Cerebellar cortex (tissue), 1 donor: ENCODE data around the gene QPRT.
"Not testable (repeated sequence)": the region's sequence is repeated elsewhere in the genome, so short reads cannot be mapped to it uniquely, and the experiment has no call there.

Experiments used
- DNase-seq: peaks from one replicate; pipeline ENCODE4 v3.0.0-alpha.2; 2015; ENCODE audit warnings: low spot score

The QPRT gene

GRCh38 chr16:29678691-29679267 is at the start of gene QPRT:
Gene QPRT, plus strand, starts transcription at chr16:29679180. Its CDS starts 18 bp downstream, at chr16:29679198.
- DNase-seq = peak; percentile 57

DNA sequence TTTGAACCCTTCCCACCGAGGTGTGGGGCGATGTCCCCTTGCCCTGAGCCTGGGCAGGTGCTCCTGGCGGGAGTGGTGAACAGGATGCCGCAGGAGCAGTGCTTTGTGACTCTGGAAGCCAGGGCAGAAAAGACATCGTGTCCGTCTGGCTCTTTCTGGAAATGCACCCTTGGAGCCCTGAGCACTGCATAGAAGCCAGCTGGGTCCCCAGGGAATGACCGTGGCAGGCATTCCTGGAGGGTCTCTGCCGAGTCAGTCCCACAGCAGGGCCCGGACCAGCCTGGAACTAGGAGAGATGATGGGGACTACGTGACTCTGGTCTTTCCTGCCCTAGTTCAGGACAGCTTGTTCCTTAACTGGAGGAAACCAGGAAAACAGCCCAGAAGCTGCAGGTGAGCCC is 49.7 kb upstream of the QPRT start:
- DNase-seq = not testable (repeated sequence)

DNA sequence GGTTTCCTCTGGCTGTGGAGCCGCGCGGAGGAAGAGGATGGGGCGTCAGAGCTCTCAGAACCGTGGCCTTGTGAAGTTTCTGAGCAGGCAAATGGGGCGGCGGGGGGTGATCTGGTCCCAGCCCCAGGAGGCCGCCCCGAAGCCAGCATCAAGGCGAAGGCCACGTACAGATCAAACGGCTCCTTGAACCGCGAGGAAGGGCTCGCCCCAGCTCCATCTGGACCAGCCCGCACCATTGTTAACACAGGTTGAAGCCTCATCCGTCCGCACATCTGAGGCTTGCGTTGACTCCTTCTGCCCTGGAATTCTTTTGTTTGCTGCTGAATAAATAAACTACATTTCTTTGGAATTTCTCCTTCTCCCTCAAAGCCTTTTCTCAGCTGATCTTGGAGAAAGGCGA is 47.3 kb upstream of the QPRT start:
- not testable (repeated sequence) for DNase-seq

DNA sequence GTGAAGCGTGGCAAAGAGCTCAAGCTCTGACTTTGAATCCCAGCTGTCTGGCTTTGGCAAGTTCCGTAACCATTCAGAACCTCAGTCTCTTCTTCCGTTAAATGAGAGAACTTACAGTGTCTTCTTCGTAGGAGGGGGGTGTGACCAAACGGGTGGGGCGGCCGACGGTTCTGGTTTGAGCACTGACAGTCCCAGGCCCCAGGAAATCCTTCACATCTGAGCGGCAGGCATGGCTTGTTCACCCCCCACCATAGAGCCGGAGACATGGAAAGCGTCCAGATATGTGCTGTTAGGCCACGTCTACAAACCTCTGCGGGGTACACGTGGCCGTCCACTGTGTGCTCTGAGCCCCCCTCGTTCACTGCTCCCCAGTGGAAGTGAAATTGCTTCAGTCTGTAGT is 43.1 kb upstream of the QPRT start:
- DNase-seq = not testable (repeated sequence)

DNA sequence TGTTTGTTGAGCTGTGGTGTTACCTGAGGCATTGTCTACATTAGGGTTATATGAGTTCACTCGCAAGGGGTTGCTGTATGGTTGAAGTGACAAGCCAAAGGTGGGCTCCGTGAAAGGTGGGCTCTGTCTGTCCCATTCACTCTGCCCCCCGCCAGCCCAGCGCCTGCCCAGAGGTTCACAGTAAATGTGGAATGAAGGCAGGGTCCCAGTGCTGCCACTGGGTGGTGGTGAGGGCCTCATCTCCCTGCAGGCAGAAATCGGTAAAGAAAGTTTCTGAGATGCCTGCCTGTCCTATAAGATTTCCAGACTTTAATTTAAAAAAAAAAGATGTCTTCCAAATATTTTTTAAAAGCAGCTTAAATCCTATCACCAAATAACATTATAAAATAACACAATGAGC is 42.6 kb upstream of the QPRT start:
- DNase-seq = not testable (repeated sequence)

- not testable (repeated sequence) for DNase-seq
These were observed 40.2 kb upstream of the QPRT start for GRCh38 chr16:29638751-29639150.

- DNase-seq = peak; percentile 27
These were observed 37.4 kb upstream of the QPRT start for GRCh38 chr16:29641561-29641960.

DNA sequence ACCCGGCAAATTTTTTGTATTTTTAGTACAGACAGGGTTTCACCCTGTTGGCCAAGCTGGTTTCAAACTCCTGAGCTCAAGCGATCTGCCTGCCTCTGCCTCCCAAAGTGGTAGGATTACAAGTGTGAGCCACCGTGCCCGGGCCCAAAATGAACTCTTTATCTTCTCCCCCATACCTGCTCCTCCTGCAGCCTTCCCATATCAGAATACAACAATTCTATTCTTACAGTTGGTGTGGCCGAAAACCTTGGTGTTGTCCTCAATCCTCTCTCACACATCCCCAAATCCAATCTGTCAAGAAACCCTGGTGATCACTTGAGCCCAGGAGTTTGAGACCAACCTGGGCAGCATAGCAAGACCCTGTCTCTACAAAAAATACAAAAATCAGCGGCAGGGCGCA is 35.4 kb upstream of the QPRT start:
- DNase-seq = no peak

GRCh38 chr16:29644338-29644857 is 34.6 kb upstream of the QPRT start:
- DNase-seq = no peak

DNA sequence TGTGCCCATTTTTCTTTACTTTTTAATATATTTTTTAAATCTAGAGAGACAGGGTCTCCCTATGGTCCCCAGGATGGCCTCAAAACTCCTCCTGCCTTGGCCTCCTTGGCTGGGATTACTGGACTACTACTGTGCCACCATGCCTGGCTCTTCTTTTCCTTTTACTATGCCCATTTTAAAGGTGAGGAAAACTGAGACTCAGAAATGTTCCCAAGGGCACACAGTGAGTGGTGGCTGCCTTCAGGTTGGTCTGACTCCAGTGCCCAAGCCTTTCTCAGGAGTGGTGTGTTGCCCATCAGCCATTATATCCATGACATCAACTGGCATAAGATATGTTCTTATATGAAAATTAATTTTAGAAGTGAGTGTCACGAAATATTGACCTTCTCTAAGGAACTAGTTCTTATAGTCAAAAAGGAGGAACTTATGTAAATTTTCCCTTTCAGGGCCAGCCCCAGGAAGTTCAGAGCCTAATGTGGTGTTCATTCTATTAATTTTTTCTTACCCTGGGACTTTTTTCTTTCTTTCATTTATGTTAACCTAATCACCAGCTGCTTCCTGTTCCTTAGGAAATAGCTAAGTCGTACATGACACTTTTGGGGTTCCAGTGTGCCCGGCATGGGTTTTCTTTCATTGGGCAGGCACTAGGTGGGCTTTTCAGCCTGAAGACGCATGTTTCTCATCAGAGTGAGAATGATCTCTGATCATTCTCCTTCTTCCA is 33.8 kb upstream of the QPRT start:
- no peak for DNase-seq

- DNase-seq = peak; percentile 44
These were observed 33.2 kb upstream of the QPRT start for GRCh38 chr16:29645694-29646187.

- no peak for DNase-seq
These were observed 32.0 kb upstream of the QPRT start for GRCh38 chr16:29646947-29647346.

GRCh38 chr16:29649588-29650494 is 29.1 kb upstream of the QPRT start:
- no peak for DNase-seq

GRCh38 chr16:29650771-29651170 is 28.2 kb upstream of the QPRT start:
- no peak for DNase-seq

GRCh38 chr16:29651774-29652349 is 27.1 kb upstream of the QPRT start:
- no peak for DNase-seq

GRCh38 chr16:29653471-29653870 is 25.5 kb upstream of the QPRT start:
- DNase-seq = no peak

- not testable (repeated sequence) for DNase-seq
These were observed 25.1 kb upstream of the QPRT start for GRCh38 chr16:29653890-29654289.

DNA sequence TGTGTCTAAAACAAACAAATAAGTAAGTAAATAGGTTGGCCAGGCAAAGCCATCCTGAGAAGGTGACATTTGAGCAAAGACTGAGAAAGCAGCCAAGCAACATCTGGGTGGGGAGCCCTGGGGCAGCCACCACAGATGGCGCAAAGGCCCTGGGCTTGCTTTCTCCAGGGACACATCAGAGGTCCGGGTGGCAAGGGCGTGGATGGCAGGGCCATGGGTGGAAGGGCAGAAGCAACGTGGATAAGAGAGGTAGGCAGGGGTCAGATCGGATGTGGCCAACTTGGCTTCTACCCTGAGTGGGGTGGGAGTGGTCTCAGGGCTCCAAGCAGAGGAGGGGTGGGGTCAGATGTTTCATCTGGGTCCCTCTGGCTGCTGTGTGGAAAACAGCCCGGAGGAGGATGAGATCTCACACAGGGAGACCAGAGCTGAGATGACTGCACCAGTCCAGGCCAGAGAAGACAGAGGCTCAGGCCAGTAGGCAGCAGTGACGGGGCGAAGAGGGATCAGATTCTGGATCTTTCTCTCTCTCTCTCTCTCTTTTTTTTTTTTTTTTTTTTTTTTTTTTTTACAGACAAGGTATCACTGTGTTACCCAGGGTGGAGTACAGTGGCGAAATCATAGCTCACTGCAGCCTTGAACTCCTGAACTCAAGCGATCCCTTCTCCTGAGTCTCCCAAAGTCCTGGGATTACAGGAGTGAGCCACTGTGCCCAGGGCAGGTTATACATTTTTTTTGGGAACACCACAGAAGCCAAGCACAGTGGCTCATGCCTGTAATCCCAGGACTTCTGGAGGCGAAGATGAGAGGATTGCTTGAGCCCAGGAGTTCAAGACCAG is 22.1 kb upstream of the QPRT start:
- DNase-seq = no peak

- DNase-seq = no peak
These were observed 20.3 kb upstream of the QPRT start for GRCh38 chr16:29658705-29659104.

DNA sequence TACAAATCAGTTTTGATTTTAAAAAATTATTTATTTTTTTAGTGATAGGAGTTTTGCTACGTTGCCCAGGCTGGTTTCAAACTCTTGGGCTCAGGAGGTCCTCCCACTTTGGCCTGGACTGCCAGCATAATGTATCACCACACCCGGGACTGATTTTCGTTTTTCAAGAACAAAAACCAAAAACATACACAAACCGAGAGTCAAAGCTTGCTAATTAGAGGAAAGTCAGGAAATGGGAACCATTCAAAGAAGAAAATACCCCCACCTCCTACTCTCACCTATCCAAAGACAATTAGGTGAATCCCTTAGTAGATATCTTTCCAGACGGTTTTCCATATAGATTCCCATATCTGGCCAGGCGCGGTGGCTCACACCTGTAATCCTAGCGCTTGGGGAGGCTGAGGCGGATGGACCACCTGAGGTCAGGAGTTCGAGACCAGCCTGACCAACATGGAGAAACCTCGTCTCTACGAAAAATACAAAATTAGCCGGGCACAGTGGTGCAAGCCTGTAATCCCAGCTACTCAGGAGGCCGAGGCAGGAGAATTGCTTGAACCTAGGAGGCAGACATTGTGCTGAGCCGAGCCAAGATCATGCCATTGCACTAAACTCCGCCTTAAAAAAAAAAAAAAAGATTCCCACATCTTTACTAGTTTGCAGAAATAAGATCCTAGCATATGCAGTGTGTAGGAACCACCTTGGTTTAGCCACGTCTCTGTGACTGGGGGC is 16.8 kb upstream of the QPRT start:
- no peak for DNase-seq

DNA sequence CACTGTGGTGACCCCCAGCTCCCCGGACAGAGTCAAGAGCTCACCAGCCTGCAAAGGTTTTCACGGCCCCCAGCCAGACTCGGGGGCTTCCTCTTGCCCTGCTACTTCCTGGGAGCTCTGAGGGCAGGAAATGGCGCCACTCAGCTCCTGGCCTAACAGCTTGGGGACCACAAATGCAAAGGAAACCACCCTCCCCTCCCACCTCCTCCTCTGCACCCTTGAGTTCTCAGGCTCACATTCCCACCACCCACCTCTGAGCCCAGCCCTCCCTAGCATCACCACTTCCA is 16.3 kb upstream of the QPRT start:
- DNase-seq = no peak
